WERI-Rb-1 (cell line): Measurements from ENCODE around the gene CTDSPL2.
"Not testable (repeated sequence)": the region's sequence is repeated elsewhere in the genome, so short reads cannot be mapped to it uniquely, and the experiment has no call there.

ENCODE experiments used
- DNase-seq: peaks from one replicate; pipeline ENCODE4 v3.0.0-alpha.2; 2020
- H3K27ac ChIP-seq: fragments of 250-450 bp; sonication (Bioruptor Pico); 2 replicates; pipeline ENCODE4 v1.5.1; 2020; ENCODE audit warnings: mild to moderate bottlenecking, moderate library complexity
- H3K27me3 ChIP-seq: fragments of 250-450 bp; sonication (Bioruptor Pico); 2 replicates; pipeline ENCODE4 v1.5.1; 2021; ENCODE audit warnings: mild to moderate bottlenecking, low read depth, moderate library complexity; ENCODE audit not compliant: insufficient read depth, severe bottlenecking
- H3K36me3 ChIP-seq: fragments of 250-450 bp; sonication (Bioruptor Pico); 2 replicates; pipeline ENCODE4 v1.5.1; 2020; ENCODE audit warnings: mild to moderate bottlenecking, moderate library complexity
- H3K4me3 ChIP-seq: 2 replicates; pipeline ENCODE4 v1.5.1; 2011; ENCODE audit warnings: low read depth, mild to moderate bottlenecking, control low read depth, low read length
- H3K9me3 ChIP-seq: fragments of 250-450 bp; sonication (Bioruptor Pico); 2 replicates; pipeline ENCODE4 v1.5.1; 2021; ENCODE audit warnings: mild to moderate bottlenecking, moderate library complexity; ENCODE audit not compliant: severe bottlenecking
- TF ChIP-seq, protein P1 (sequence below): IDR thresholded peaks from 2 replicates; pipeline ENCODE4 v1.5.1; 2011; ENCODE audit warnings: low read depth, mild to moderate bottlenecking, control low read depth, inconsistent platforms, low read length

CTDSPL2 gene

DNA sequence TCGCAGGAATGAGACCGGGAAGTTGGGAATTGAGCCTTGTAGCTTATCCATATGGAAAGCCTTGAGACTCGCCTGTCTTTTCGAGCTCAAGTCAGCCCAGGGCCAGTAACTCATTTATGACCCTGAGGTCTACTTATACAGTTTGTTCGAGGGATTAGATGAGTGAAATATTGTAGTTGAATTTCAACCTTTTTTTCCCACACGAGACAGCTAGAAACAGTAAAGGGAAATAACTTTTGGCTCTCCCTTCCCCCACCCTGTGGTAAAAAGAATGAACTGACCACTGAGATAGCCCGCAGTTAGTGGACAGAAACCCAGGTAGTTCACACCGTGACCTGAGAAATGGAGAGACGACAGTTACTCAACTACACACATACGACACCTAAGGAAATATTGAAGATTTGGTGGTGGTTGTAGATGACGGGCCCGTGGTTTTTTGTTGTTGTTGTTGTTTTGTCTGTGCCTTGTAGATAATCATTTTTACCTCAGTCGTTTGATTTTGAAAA lies 110.4 kb downstream of the CTDSPL2 start:
- no peaks in the 10 kb centered on the region for H3K27me3 ChIP-seq
- TF ChIP-seq, protein P1, sequence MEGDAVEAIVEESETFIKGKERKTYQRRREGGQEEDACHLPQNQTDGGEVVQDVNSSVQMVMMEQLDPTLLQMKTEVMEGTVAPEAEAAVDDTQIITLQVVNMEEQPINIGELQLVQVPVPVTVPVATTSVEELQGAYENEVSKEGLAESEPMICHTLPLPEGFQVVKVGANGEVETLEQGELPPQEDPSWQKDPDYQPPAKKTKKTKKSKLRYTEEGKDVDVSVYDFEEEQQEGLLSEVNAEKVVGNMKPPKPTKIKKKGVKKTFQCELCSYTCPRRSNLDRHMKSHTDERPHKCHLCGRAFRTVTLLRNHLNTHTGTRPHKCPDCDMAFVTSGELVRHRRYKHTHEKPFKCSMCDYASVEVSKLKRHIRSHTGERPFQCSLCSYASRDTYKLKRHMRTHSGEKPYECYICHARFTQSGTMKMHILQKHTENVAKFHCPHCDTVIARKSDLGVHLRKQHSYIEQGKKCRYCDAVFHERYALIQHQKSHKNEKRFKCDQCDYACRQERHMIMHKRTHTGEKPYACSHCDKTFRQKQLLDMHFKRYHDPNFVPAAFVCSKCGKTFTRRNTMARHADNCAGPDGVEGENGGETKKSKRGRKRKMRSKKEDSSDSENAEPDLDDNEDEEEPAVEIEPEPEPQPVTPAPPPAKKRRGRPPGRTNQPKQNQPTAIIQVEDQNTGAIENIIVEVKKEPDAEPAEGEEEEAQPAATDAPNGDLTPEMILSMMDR: no peak
- H3K27ac ChIP-seq: peak overlapping the region; percentile 96
- H3K36me3 ChIP-seq: peaks cover 27% of the 10 kb centered on the region
- H3K9me3 ChIP-seq: no peaks in the 10 kb centered on the region
- H3K4me3 ChIP-seq: peak overlapping the region; percentile 71
- DNase-seq: no peak

DNA sequence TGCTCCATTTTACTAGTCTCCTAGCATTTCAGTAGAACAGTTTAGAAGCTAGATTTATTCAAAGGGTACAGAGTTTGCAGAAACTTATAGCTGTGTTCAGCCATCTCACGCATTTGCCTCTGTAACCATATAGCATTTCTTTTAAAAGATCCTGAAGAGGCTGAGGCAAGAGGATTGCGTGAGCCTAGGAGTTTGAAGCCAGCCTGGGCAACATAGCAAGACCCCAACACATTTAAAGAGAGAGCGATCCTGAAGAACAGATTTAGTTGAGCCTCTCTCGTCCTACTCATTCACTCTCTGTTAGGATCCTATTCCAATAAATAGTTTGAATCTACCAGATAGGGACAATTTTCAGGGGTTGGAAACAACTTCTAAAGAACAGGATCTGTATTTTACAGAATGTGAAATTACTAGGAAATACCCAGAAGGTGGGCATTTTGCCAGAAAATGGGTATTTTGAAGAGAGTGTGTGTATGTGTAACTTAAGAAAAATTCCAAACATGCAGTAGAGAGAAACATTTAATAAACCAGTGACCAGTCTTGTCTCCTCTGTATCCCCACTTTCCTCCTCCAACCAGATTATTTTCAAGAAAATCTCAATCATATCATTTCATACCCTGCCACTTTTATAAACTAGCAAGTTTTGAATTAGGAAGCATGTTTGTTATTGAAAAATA lies 114.0 kb downstream of the CTDSPL2 start:
- DNase-seq: no peak
- Histone ChIP-seq H3K4me3 (no peak overlapping the region), H3K36me3 (peaks cover 32% of the 10 kb centered on the region), H3K27ac (no peak overlapping the region), H3K9me3 (no peaks in the 10 kb centered on the region), H3K27me3 (no peaks in the 10 kb centered on the region)
- TF ChIP-seq, protein P1: no peak

DNA sequence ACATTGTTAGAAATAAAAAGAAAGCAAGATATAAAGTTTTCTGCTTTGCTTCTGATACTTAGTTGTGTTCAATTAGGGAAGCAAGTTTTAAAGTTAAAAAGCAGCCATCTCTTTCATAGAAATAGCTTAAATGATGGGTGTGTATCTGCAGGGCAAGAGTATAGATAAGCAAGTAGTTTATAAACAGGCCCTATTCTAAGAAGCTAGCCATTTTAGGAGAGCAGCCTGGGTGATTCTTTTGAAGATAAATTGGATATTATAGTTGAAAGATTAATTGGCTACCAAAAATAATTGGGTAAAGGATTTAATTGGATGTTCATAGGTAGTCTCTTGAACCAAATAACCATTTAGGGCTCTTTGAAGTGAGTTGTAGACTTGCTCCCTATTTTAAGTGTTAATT lies 115.2 kb downstream of the CTDSPL2 start:
- Histone ChIP-seq H3K4me3 (no peak overlapping the region), H3K36me3 (peaks cover 27% of the 10 kb centered on the region), H3K9me3 (no peaks in the 10 kb centered on the region), H3K27ac (no peak overlapping the region), H3K27me3 (no peaks in the 10 kb centered on the region)
- no peak for DNase-seq
- TF ChIP-seq, protein P1: no peak

DNA sequence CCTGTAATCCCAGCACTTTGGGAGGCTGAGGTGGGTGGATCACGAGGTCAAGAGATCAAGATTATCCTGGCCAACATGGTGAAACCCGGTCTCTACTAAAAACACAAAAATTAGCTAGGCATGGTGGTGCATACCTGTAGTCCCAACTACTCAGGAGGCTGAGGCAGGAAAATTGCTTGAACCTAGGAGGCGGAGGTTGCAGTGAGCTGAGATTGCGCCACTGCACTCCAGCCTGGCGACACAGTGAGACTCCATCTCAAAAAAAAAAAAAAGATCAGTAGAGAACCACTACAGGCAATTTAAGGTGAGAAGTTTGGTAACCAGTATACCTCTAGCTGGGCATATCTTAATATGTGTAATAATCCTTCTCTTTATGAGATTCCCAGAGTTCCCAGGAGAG lies 117.3 kb downstream of the CTDSPL2 start:
- H3K4me3 ChIP-seq, H3K27me3 ChIP-seq, H3K9me3 ChIP-seq, H3K27ac ChIP-seq, DNase-seq: not testable (repeated sequence)
- peaks cover 30% of the 10 kb centered on the region for H3K36me3 ChIP-seq

DNA sequence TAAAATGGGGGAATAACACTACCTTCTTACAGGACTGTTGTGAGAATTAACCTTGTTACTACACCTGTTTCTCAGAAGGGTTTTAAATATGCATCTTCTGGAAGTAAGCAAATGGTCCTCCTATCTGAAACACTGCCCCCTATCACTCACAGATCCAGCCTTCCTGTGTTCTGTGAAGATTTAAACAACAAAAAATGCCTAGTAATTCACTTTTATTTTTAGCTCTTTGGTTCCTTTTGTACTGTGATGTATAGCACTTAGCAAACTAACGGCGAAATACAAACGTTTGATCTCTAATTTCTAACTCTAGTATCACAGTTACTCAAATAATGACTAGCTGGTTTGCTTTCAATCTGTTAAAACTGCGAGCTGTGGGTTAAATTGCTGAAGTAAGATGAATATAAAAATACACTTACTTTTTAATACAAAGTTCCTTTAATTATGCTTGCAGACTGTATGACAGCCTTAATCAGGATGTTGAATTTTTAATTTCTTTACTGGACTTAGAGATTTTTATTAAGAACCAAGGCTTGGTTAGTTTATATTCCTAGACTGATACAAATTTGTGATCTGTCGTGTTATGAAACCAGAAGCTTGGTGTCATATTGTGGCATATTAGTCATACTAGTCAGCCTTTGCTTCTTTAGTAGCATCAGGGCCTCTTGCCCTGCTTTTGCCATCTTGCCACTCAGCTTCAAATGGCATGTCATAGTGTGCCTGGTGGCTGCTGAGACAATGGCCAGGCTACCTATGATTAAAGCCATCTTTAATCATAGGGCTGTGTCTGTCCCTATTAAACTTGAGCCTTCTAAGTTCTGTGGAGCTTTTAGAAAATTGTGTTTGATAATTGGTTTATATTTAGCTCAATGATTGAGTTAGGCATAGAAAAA lies 118.7 kb downstream of the CTDSPL2 start:
- no peak overlapping the region for H3K4me3 ChIP-seq
- peaks cover 27% of the 10 kb centered on the region for H3K36me3 ChIP-seq

DNA sequence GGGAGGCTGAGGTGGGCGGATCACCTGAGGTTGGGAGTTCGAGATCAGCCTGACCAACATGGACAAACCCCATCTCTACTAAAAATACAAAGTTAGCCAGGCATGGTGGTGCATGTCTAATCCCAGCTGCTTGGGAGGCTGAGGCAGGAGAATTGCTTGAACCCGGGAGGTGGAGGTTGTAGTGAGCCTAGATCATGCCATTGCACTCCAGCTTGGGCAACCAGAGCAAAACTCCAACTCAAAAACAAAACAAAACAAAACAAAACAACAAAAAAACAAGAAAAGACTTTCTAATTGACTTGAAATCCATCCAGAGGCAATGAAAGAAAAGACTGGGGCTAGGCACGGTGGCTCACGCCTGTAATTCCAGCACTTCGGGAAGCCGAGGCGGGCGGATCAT lies 121.7 kb downstream of the CTDSPL2 start:
- H3K4me3 ChIP-seq, H3K27ac ChIP-seq, DNase-seq, H3K27me3 ChIP-seq, H3K9me3 ChIP-seq: not testable (repeated sequence)
- peaks cover 26% of the 10 kb centered on the region for H3K36me3 ChIP-seq

More for the DNA sequence above, 118.7 kb downstream of the CTDSPL2 start:
- TF ChIP-seq, protein P1: 0 out of 2 replicates have a peak, but pooled peaks have one; percentile 16
- no peaks in the 10 kb centered on the region for H3K9me3 ChIP-seq
- DNase-seq: no peak
- no peak overlapping the region for H3K27ac ChIP-seq
- H3K27me3 ChIP-seq: no peaks in the 10 kb centered on the region
